Measurements from ENCODE around the gene COBL.

Gene COBL

GRCh38 chr7:50977421-50977820, 339.2 kb downstream of the COBL start:
- Histone ChIP-seq H3K4me2 (ENCODE audit: low read depth, low read length, poor library complexity, severe bottlenecking) (no peak overlapping the region), H3K27me3 (ENCODE audit: insufficient read depth, low read length, poor library complexity, severe bottlenecking) (no peaks in the 10 kb centered on the region), H3F3A (ENCODE audit: low read depth) (no peaks in the 10 kb centered on the region), H3K36me3 (ENCODE audit: insufficient read depth, low read length) (no peaks in the 10 kb centered on the region), H3K4me3 (ENCODE audit: low read length, poor library complexity, severe bottlenecking) (no peak overlapping the region), H4K20me1 (ENCODE audit: insufficient read depth, low read length, poor library complexity, severe bottlenecking) (no peaks in the 10 kb centered on the region), H3K9me3 (ENCODE audit: insufficient read depth, low read depth, low read length) (no peaks in the 10 kb centered on the region), H2AFZ (ENCODE audit: low read length) (no peak overlapping the region), H3K79me2 (ENCODE audit: insufficient read depth, low read length) (no peaks in the 10 kb centered on the region), H3K9me2 (replicated peaks; ENCODE audit: low read depth, low read length) (no peaks in the 10 kb centered on the region), H3K4me1 (ENCODE audit: insufficient read depth, low read length, poor library complexity, severe bottlenecking) (no peaks in the 10 kb centered on the region), H3K9ac (ENCODE audit: low read depth, low read length, poor library complexity, severe bottlenecking) (no peak overlapping the region)
- no peak for TF ChIP-seq EZH2phosphoT487 (IDR thresholded peaks at IDR 0.05; ENCODE audit: borderline replicate concordance)
- no peak for TF ChIP-seq CTCF (conservative IDR thresholded peaks at IDR 0.05; ENCODE audit: low read length)

- Histone ChIP-seq H3K9me2 (replicated peaks; ENCODE audit: low read depth, low read length) (no peaks in the 10 kb centered on the region), H3K9ac (ENCODE audit: low read depth, low read length, poor library complexity, severe bottlenecking) (no peak overlapping the region), H4K20me1 (ENCODE audit: insufficient read depth, low read length, poor library complexity, severe bottlenecking) (no peaks in the 10 kb centered on the region), H3K4me1 (ENCODE audit: insufficient read depth, low read length, poor library complexity, severe bottlenecking) (no peaks in the 10 kb centered on the region), H3K36me3 (ENCODE audit: insufficient read depth, low read length) (no peaks in the 10 kb centered on the region), H2AFZ (ENCODE audit: low read length) (no peak overlapping the region), H3K4me3 (ENCODE audit: low read length, poor library complexity, severe bottlenecking) (no peak overlapping the region), H3K27me3 (ENCODE audit: insufficient read depth, low read length, poor library complexity, severe bottlenecking) (no peaks in the 10 kb centered on the region), H3K9me3 (ENCODE audit: insufficient read depth, low read depth, low read length) (no peaks in the 10 kb centered on the region), H3K4me2 (ENCODE audit: low read depth, low read length, poor library complexity, severe bottlenecking) (no peak overlapping the region), H3K79me2 (ENCODE audit: insufficient read depth, low read length) (no peaks in the 10 kb centered on the region), H3F3A (ENCODE audit: low read depth) (no peaks in the 10 kb centered on the region)
- TF ChIP-seq EZH2phosphoT487 (IDR thresholded peaks at IDR 0.05; ENCODE audit: borderline replicate concordance), result no peak
- TF ChIP-seq CTCF (conservative IDR thresholded peaks at IDR 0.05; ENCODE audit: low read length), result no peak
Measured at GRCh38 chr7:50976064-50976463, 340.5 kb downstream of the COBL start.

- Histone ChIP-seq H3K9ac (ENCODE audit: low read depth, low read length, poor library complexity, severe bottlenecking) (no peak overlapping the region), H3F3A (ENCODE audit: low read depth) (no peaks in the 10 kb centered on the region), H3K4me3 (ENCODE audit: low read length, poor library complexity, severe bottlenecking) (no peak overlapping the region), H3K27me3 (ENCODE audit: insufficient read depth, low read length, poor library complexity, severe bottlenecking) (no peaks in the 10 kb centered on the region), H3K79me2 (ENCODE audit: insufficient read depth, low read length) (no peaks in the 10 kb centered on the region), H3K4me1 (ENCODE audit: insufficient read depth, low read length, poor library complexity, severe bottlenecking) (no peaks in the 10 kb centered on the region), H2AFZ (ENCODE audit: low read length) (no peak overlapping the region), H3K9me2 (replicated peaks; ENCODE audit: low read depth, low read length) (no peaks in the 10 kb centered on the region), H3K36me3 (ENCODE audit: insufficient read depth, low read length) (no peaks in the 10 kb centered on the region), H3K4me2 (ENCODE audit: low read depth, low read length, poor library complexity, severe bottlenecking) (no peak overlapping the region), H3K9me3 (ENCODE audit: insufficient read depth, low read depth, low read length) (no peaks in the 10 kb centered on the region), H4K20me1 (ENCODE audit: insufficient read depth, low read length, poor library complexity, severe bottlenecking) (no peaks in the 10 kb centered on the region)
- TF ChIP-seq CTCF (conservative IDR thresholded peaks at IDR 0.05; ENCODE audit: low read length), result no peak
- TF ChIP-seq EZH2phosphoT487 (IDR thresholded peaks at IDR 0.05; ENCODE audit: borderline replicate concordance), result no peak
Measured at GRCh38 chr7:50974240-50974639, 342.4 kb downstream of the COBL start.

All from Loucy (cell line).